HG02763 (cell line): ENCODE measurements around the gene KARS1.
A peak's percentile ranks its signal among the peaks of the same experiment; 100 is the strongest.
"Not testable (repeated sequence)": the region's sequence is repeated elsewhere in the genome, so short reads cannot be mapped to it uniquely, and the experiment has no call there.

Experiments used
- ATAC-seq: cut with Tn5 transposase; IDR thresholded peaks from one replicate; pipeline ENCODE4 v1.9.1; 2021; ENCODE audit warnings: mild to moderate bottlenecking, moderate library complexity; ENCODE audit not compliant: unreplicated experiment

Gene KARS1

GRCh38 chr16:75626806-75627205, 20.7 kb downstream of the KARS1 start:
- ATAC-seq = no peak

GRCh38 chr16:75624921-75625334, 22.5 kb downstream of the KARS1 start:
- ATAC-seq = no peak

GRCh38 chr16:75622761-75623605, 24.5 kb downstream of the KARS1 start, which contains the start of gene ADAT1:
Gene ADAT1, minus strand, starts transcription at chr16:75623281. Its CDS starts 2,482 bp downstream, at chr16:75620799.
- peak; percentile 90 for ATAC-seq

- no peak for ATAC-seq
These were observed 26.3 kb downstream of the KARS1 start for GRCh38 chr16:75621170-75621477.

GRCh38 chr16:75620326-75621169, 26.9 kb downstream of the KARS1 start:
- ATAC-seq = no peak

GRCh38 chr16:75618780-75619179, 28.7 kb downstream of the KARS1 start:
- ATAC-seq = no peak

GRCh38 chr16:75617121-75617520, 30.3 kb downstream of the KARS1 start:
- ATAC-seq = no peak

GRCh38 chr16:75616521-75617010, 30.9 kb downstream of the KARS1 start:
- no peak for ATAC-seq

GRCh38 chr16:75615619-75616018, 31.8 kb downstream of the KARS1 start:
- ATAC-seq = no peak

- no peak for ATAC-seq
These were observed 33.2 kb downstream of the KARS1 start for GRCh38 chr16:75614066-75614897.

GRCh38 chr16:75606507-75606906, 41.0 kb downstream of the KARS1 start:
- no peak for ATAC-seq

- no peak for ATAC-seq
These were observed 44.2 kb downstream of the KARS1 start for GRCh38 chr16:75603241-75603640.

- ATAC-seq = no peak
These were observed 47.8 kb downstream of the KARS1 start for GRCh38 chr16:75599452-75600277.

- ATAC-seq = no peak
These were observed 53.3 kb downstream of the KARS1 start for GRCh38 chr16:75593825-75594820.

GRCh38 chr16:75593308-75593707, 54.2 kb downstream of the KARS1 start:
- no peak for ATAC-seq

GRCh38 chr16:75591927-75592326, 55.5 kb downstream of the KARS1 start:
- ATAC-seq = not testable (repeated sequence)

- no peak for ATAC-seq
These were observed 56.3 kb downstream of the KARS1 start for GRCh38 chr16:75590920-75591843.

- no peak for ATAC-seq
These were observed 58.2 kb downstream of the KARS1 start for GRCh38 chr16:75589306-75589705.
